ENCODE results near the gene TCTN1.
A peak's percentile ranks its signal among the peaks of the same experiment; 100 is the strongest.
"Not testable (repeated sequence)": the region's sequence is repeated elsewhere in the genome, so short reads cannot be mapped to it uniquely, and the experiment has no call there.

Gene TCTN1

GRCh38 chr12:110613771-110614684, at the start of gene TCTN1:
TCTN1 (plus strand) TSS chr12:110614129; CDS start chr12:110614183, 54 bp downstream.
- peak; percentile 96 for DNase-seq (ENCODE audit: low spot score)

DNA sequence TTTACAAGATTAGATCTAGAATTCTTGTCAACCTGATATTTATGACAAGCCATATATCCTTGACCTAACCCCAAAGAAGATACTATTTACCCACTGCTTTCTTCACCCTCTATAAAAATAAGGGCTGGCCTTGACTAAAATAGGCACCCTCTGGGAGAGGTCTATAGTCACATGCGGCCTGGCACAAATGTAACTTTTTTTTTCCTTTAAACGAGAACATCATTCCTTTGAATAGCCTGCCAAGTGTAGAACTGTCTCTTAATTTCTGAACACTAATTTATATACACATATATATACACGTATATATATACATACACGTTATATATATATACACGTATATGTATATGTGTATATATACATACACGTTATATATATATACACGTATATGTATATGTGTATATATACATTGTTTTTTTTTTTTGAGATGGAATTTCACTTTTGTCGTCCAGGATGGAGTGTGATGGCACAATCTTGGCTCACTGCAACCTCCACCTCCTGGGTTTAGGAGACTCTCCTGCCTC, 49.4 kb upstream of the TCTN1 start:
- no peak for DNase-seq (ENCODE audit: low spot score)

DNA sequence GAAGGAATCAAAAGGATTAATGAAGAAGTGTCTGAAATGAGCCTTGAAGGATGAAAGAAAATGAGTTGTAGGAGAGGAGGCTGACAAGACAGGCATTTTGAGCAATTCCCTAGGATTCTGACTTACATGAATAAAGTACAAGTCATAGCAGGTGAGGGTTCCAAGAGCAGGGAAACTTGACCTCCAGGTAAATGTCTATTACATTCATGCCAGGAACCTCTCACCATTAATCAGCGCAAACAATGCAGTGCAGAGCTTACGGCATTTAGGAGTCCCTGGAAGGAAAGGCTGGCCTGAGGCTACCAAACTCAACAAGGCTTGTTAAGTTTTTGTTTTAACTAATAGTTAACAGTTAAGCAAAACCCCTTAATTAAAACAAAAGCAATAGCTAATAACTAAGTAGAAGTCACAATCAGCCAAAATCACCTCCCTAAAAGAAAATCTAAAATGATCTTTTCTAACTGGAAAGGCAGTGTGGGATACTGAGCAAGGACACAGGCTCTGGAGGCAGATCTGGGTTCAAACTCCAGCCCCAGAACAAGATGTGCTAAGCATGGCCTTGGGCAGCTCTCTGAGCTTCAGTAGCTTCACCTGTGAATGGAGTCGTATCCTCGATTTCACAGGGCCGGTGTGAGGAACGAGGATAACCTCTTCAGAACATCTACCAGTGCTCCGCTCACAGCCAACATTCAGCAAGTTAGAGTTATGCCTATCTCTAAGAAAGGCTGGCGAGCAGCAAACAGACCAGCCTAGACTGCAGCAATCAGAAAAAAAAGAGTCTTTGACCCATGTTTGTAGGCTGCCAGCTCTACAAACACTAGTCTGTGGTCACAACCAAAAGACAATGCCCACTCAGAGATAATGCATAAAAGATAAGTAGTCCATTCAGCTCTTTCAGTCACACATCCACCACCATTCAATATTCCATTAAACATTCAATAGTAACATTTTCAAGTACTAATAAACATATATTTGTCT, 47.7 kb upstream of the TCTN1 start:
- no peak for DNase-seq (ENCODE audit: low spot score)

DNA sequence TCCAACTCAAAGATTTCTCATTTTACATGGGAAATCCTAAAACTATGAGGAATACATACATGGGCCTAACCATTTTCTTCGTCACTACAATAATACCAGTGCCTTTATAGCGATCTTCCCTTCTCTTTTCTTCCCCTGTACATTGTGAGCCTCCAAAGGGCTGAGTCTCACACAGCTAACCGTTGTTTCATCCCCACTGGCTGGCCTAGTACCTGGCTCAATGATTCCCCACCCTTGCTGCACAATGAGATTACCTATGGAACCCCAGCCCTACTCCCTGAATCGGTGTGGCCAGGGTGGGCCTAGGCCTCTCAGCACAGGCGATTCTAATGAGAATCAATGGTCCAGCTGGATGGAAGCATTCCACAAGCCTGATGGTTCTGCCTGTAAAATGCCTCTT, 46.9 kb upstream of the TCTN1 start:
- no peak for DNase-seq (ENCODE audit: low spot score)

- no peak for DNase-seq (ENCODE audit: low spot score)
Observed at GRCh38 chr12:110568752-110569151, 45.2 kb upstream of the TCTN1 start.

GRCh38 chr12:110569838-110570237, 44.1 kb upstream of the TCTN1 start:
- DNase-seq (ENCODE audit: low spot score), result not testable (repeated sequence)

- DNase-seq (ENCODE audit: low spot score), result not testable (repeated sequence)
Observed at GRCh38 chr12:110570798-110571197, 43.1 kb upstream of the TCTN1 start.

- no peak for DNase-seq (ENCODE audit: low spot score)
Observed at GRCh38 chr12:110574044-110574443, 39.9 kb upstream of the TCTN1 start.

DNA sequence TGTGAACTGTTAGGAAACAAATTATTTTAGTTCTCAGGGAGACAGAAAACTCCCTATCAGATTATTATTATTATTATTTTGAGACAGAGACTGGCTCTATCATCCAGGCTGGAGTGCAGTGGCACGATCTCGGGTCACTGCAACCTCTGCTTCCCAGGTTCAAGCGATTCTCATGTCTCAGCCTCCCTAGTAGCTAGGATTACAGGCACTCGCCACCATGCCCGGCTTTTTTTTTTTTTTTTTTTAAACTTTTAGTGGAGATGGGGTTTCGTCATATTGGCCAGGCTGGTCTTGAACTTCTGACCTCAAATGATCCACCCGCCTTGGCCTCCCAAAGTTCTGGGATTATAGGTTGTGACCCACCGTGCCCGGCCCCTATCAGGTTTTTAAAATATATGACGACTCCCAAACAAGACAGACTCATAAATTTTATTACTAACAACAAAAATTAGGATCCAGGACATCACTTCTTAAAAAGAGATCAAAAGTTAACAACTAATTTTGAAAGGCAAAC, 39.2 kb upstream of the TCTN1 start:
- DNase-seq (ENCODE audit: low spot score), result not testable (repeated sequence)

DNA sequence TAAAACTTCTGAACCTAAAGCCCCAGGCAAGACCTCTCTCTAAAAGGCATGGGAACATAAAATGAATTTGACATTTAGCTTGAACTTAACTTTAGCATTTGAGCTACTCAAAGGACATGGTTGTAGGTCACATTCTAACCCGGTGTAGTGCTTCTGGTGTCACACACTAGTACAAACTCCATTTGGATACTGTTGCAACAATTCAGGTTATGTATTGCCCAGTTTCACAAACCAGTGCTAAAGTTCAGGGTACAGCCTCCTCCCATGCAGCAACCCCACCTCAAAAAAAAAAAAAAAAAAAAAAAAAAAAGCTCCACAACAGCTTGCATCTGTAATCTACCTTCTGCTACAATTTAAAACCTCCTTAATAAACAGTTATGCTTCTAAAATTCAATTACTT, 38.6 kb upstream of the TCTN1 start:
- no peak for DNase-seq (ENCODE audit: low spot score)

GRCh38 chr12:110576504-110576903, 37.4 kb upstream of the TCTN1 start:
- no peak for DNase-seq (ENCODE audit: low spot score)

GRCh38 chr12:110577864-110578693, 35.9 kb upstream of the TCTN1 start:
- peak; percentile 80 for DNase-seq (ENCODE audit: low spot score)

- no peak for DNase-seq (ENCODE audit: low spot score)
Observed at GRCh38 chr12:110578694-110579534, 35.0 kb upstream of the TCTN1 start.

DNA sequence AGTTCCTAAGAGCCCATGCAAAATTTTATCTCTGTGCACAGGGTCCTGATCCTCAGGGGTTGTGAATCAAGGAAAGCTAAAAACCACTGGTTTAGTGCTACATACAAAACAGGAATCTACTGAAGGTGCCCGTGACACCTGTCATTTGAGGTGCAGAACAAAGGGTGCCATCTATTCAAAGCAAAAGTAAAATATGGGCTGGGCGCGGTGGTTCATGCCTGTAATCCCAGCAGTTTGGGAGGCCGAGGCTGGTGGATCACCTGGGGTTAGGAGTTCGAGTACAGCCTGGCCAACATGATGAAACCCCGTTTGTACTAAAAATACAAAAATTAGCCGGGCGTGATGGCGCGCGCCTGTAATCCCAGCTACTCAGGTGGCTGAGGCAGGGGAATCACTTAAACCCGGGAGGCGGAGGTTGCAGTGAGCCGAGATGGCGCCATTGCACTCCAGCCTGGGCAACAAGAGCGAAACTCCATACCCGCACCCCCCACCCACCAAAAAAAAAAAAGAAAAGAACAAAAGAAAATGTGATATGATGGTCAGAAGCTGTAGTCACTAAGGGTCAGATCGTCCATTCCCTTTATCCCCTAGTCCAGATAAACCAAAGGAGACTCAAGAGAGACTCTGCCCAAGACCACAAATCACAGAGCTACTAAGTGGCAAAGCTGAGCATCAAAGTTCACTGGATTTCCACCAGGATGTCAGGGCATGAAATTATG, 34.2 kb upstream of the TCTN1 start:
- DNase-seq (ENCODE audit: low spot score), result no peak

DNA sequence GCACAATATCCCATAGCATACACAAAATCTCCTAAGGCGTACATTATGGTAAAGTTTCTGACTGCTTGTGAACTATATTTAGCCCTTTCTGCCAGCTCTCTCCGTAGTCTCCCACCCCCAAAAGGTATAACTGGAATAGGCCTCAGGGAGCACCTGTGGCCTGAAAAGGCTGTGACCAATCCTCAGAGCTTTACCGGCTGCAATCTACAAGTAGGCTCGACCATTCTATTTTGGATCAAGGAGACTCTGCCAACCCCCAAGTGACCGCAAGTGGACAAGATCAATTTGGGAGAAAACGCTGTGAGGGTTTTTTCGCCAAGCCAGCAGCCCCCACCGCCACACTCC, 32.0 kb upstream of the TCTN1 start:
- no peak for DNase-seq (ENCODE audit: low spot score)

DNA sequence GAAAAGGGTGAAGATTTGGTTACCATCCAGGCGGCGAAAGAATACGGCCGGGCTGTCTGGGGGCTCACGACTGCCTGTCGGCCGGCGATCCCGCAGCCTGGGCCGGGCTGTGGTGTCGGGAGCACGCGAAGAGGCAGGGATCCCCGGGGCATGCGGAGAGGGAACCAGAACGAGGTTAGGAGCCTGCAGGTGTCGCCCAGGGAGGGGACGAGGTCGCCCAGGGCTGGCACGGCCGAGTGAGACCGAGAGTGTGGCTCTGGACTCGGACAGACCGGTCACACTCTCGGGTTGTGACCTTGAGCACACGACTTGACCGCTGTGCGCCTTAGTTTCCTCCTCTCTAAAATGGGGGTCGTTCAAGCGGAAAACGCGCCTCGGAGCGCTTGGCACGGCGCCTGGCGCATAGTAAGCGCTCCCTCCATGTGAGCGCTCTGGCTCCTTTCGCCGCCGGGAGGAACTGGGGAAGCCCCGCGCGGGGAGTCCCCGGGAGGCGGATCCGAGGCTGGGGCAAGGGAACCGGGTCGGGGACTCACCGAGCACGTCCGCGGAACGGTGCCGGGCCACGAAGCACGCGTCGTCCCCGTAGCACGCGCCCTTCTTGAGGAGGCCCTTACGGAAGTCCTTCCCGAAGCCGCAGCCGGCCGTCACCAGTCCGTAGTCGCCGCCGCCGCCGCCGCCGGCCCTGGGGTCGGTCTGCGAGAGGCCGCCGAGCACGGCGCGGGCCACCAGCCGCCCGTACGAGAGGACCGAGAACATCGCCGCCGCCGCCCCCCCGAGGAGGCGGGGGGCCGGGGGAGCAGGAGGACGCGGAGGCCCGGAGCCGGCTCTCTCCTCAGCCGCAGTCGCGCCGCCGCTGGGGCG, 31.4 kb upstream of the TCTN1 start:
- no peak for DNase-seq (ENCODE audit: low spot score)

DNA sequence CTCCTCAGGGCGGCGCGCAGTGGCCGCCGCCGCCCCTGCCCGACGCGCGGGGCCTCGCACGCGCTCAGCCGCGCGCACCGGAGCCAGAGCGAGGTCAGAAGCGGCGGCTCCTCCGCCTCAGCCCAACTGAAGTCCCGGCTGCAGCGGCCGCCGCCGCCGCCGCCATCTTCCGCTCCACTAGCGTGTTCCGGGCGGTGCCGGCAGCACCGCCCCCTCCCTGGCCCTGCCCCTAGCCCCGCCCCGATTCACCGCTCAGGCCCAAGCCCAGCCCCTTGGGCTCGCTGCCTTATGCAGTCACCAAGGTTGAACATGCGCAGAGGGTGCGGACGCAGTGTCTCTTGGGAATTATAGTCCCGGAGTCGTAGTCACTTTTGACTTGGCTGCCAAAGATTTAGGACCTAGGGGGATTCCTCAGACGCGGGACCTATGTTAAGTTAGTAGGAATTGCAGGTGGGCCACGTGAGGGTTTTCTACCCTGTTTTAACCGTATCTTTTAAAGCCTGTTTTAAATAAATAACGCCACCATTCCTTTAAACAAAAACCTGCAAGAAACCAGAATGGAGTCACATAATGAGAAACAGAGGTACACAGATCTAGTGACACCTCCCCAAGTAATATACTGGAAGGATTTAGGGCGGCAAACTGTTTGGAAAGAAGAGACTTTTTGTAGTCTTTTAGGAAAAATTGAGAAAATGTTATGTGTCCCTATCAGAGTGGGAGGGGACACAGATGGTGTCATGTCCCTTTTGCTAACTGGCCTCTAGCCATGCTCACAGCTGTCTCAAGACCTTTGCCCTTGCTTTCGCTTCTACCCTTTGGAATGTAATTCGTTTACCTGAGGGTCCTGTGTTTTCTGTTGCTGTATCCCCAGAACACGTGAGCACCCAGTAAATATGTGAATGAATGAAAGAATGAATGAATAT, 30.5 kb upstream of the TCTN1 start, which contains the start of gene PPTC7:
Gene PPTC7 (minus strand): TSS at position 182 of the 923 bp plus-strand sequence. CDS start 287 bp downstream, outside the sequence.
- DNase-seq (ENCODE audit: low spot score), result peak; percentile 92
